ENCODE data around the gene ARHGAP20. TPM values are rescaled to one million over a fixed set of nuclear protein-coding genes. Genes with fewer than 3 reads are reported as not detected.

The ARHGAP20 gene, protein sequence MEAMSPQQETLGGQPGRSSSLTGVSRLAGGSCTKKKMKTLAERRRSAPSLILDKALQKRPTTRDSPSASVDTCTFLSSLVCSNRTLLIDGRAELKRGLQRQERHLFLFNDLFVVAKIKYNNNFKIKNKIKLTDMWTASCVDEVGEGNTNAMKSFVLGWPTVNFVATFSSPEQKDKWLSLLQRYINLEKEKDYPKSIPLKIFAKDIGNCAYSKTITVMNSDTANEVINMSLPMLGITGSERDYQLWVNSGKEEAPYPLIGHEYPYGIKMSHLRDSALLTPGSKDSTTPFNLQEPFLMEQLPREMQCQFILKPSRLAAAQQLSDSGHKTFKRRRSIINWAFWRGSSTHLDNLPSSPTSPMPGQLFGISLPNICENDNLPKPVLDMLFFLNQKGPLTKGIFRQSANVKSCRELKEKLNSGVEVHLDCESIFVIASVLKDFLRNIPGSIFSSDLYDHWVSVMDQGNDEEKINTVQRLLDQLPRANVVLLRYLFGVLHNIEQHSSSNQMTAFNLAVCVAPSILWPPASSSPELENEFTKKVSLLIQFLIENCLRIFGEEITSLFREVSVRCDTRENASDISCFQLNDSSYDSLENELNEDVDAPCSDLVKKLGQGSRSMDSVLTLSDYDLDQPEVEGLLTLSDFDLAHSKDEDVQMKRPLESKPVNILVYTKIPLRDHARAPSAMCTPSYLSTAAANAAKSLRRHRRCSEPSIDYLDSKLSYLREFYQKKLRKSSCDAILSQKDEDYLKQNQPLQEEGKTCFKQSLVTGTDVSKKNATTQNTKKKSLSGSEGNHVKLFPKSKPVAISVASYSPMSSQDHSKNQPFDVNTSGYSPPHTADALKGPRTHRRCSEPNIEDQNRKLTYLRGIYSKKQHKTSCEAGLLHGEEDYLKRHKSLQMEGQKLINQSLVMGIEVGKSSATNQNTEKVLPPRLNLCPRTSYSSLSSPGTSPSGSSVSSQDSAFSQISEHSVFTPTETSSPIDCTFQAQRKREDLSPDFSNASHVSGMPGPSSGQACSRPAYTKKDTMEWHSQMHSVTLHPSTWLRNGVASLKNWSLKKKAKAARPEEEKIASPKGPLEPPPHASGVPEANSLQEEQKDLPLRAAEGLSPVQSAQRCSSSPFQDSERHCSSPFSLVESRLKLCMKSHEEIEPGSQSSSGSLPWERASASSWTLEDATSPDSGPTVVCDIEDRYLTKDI
- total RNA-seq (1 to 10 TPM; 4.4 to 6.4 TPM), polyA plus RNA-seq (ENCODE audit: insufficient read length in 6 of 6) (10 to 100 TPM; 33.0 to 47.8 (median 43.6) TPM)
- long read RNA-seq, donor 1, partial matches to known transcripts, result 6 of 6 reads
- long read RNA-seq, donor 1, other reads (novel, unspliced or antisense), result 0 of 6 reads
- long read RNA-seq, donor 2, full-length matches to known transcripts, result 1 of 27 reads
- long read RNA-seq, donor 2, partial matches to known transcripts, result 26 of 27 reads
- long read RNA-seq, donor 2, other reads (novel, unspliced or antisense), result 0 of 27 reads
- long read RNA-seq, donor 3, result 0 reads
- long read RNA-seq, donor 4, partial matches to known transcripts, result 3 of 3 reads
- long read RNA-seq, donor 4, other reads (novel, unspliced or antisense), result 0 of 3 reads
- long read RNA-seq, donor 5, partial matches to known transcripts, result 6 of 6 reads
- long read RNA-seq, donor 5, other reads (novel, unspliced or antisense), result 0 of 6 reads
- long read RNA-seq, donor 6, result 0 reads
- long read RNA-seq, donor 7, result 0 reads
- long read RNA-seq, donor 8, full-length matches to known transcripts, result 1 of 6 reads
- long read RNA-seq, donor 8, partial matches to known transcripts, result 5 of 6 reads
- long read RNA-seq, donor 8, other reads (novel, unspliced or antisense), result 0 of 6 reads
- long read RNA-seq, donor 9, result 0 reads
- long read RNA-seq, donor 10, result 0 reads
- long read RNA-seq, donor 11, result 0 reads
- long read RNA-seq, donor 12, partial matches to known transcripts, result 5 of 5 reads
- long read RNA-seq, donor 12, other reads (novel, unspliced or antisense), result 0 of 5 reads

GRCh38 chr11:110711776-110712658, at the start of gene ARHGAP20:
ARHGAP20 (minus strand) TSS chr11:110712437; CDS start chr11:110712231, 206 bp downstream.
- ATAC-seq, result peak; percentile 94
- peaks cover 0 to 59% of the 10 kb centered on the region in 2 donors for H3K27me3 ChIP-seq
- intact Hi-C loops (cut with DNase I), result loop anchor here in 1 of 2 donors (10.0 kb wide), 1 partner anchor 523 kb away; no protein-coding TSS in a partner anchor

GRCh38 chr11:110761991-110762390, 49.8 kb upstream of the ARHGAP20 start:
- TF ChIP-seq, protein P1, sequence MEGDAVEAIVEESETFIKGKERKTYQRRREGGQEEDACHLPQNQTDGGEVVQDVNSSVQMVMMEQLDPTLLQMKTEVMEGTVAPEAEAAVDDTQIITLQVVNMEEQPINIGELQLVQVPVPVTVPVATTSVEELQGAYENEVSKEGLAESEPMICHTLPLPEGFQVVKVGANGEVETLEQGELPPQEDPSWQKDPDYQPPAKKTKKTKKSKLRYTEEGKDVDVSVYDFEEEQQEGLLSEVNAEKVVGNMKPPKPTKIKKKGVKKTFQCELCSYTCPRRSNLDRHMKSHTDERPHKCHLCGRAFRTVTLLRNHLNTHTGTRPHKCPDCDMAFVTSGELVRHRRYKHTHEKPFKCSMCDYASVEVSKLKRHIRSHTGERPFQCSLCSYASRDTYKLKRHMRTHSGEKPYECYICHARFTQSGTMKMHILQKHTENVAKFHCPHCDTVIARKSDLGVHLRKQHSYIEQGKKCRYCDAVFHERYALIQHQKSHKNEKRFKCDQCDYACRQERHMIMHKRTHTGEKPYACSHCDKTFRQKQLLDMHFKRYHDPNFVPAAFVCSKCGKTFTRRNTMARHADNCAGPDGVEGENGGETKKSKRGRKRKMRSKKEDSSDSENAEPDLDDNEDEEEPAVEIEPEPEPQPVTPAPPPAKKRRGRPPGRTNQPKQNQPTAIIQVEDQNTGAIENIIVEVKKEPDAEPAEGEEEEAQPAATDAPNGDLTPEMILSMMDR (IDR thresholded peaks at IDR 0.05), result no peak
- Histone ChIP-seq H3K4me1 (peaks cover 3 to 6% of the 10 kb centered on the region in 2 donors), H3K4me3 (no peak overlapping the region), H3K27ac (no peak overlapping the region), H3K36me3 (no peaks in the 10 kb centered on the region), H3K27me3 (no peaks in the 10 kb centered on the region), H3K9me3 (no peaks in the 10 kb centered on the region)
- no peak for ATAC-seq
- no peak for DNase-seq
- intact Hi-C loops (cut with DNase I), result no loop called here

More at GRCh38 chr11:110711776-110712658, at the start of gene ARHGAP20:
- Histone ChIP-seq H3K4me3 (peak within 1 kb of the TSS; percentile 47 to 60), H3K36me3 (no peaks in the 10 kb centered on the region), H3K4me1 (peaks cover 2 to 26% of the 10 kb centered on the region in 2 donors), H3K9me3 (no peaks in the 10 kb centered on the region), H3K27ac (peak within 1 kb of the TSS; percentile 76 to 78)
- TF ChIP-seq, protein P1 (IDR thresholded peaks at IDR 0.05), result no peak
- DNase-seq, result peak; percentile 80 to 91 (median 86)

GRCh38 chr11:110761131-110761530, 48.9 kb upstream of the ARHGAP20 start:
- intact Hi-C loops (cut with DNase I), result no loop called here
- Histone ChIP-seq H3K27ac (no peak overlapping the region), H3K4me3 (no peak overlapping the region), H3K27me3 (no peaks in the 10 kb centered on the region), H3K4me1 (peaks cover 3 to 6% of the 10 kb centered on the region in 2 donors), H3K9me3 (no peaks in the 10 kb centered on the region), H3K36me3 (no peaks in the 10 kb centered on the region)
- no peak for ATAC-seq
- DNase-seq, result no peak
- TF ChIP-seq, protein P1 (IDR thresholded peaks at IDR 0.05), result no peak

All from left lung (tissue), 14 donors.